GM18951 (cell line): ENCODE data around the gene KRTAP5-6.

Experiments used
- POLR2A ChIP-seq: IDR thresholded peaks from 4 replicates; pipeline ENCODE4 v1.6.1; 2011; ENCODE audit warnings: mild to moderate bottlenecking; ENCODE audit not compliant: insufficient read length, insufficient read depth; ENCODE audit errors: extremely low read depth
- in situ Hi-C: fragments of 300-500 bp; cut with MboI; formaldehyde crosslinking; loops from one replicate; pipeline ENCODE4 v1.12.0; 2022; ENCODE audit warnings: low sequenced_read_pairs, mixed read lengths, inconsistent platforms; ENCODE audit not compliant: unreplicated experiment

The KRTAP5-6 gene

DNA sequence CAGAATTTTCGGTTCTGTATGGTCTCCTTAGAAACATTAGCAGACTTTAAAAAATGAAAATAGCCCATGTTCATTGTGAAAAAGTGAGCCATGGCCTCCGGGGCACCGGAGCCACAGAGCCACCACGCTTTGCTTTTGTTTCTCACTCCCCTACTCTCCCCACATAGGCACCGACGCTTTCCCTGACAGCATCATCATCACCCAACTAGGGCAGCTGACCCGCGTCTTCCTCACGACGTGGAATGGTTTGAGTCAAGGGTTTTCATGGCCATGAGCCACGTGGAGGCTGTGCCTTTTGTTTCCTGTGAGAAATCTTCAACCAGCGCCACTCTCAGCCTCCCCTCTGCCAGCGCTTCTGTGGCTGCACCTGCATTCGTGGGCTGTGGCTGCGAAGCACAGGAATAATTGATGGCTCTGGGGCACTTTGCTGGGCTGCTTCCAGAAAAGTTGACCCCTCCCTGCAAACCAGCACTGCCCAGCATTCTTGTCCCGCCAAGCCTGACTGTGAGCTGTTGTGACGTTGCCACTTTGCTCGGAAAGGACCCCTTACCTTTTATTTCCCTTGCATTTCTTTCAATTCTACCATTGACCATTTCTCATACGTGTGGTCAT, 8.6 kb upstream of the KRTAP5-6 start:
- in situ Hi-C loops = loop anchor here (25.0 kb wide), 1 partner anchor 474 kb away; the partner anchor contains the start of genes INS and TH

DNA sequence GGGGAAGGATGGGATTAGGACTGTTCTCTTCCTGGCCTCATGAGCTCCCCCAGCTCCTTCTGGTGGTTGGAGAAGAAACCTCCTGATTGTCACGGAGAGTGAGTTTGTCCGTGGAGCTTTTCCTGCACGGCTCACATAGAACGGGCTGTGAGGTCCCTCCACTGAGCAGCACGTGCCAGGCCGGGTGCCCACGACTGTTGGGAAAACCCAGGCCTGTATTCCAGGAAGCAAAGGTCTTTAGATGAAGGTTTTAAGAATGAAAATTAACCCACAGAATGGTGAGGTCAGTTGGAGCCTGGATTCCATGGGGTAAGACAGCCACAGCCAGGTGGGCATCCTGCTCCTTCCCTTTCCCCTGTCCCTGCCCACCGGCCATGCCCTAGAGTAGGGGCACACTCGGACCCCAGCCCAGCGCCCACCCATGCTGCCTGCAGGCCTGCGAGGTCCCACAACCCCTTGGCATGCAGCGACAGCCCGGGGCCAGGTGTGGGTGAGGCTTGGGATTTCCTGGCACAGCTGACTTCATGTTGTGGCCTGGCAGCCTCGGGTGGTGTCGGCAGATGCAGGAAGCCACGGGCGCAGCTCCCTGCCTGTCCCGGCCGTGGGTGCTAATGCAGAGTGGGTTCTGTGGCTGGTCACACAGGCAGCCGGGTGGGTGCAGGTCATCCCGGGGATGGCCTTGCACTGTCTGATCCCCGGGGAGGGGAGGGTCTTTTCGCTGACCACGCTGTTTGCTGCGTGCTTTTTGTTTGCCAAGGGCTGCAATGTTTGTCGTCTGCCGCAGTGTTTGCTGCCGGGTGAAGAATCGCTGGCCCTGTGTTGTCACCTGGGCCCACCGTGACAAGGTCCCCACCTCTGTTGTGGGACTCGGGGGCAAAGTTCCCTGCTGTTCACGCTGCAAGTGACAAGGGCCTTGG, 7.5 kb upstream of the KRTAP5-6 start:
- in situ Hi-C loops = loop anchor here (10.0 to 25.0 kb wide), 2 partner anchors 125 to 473 kb away; partner anchors contain the start of genes INS and TH

DNA sequence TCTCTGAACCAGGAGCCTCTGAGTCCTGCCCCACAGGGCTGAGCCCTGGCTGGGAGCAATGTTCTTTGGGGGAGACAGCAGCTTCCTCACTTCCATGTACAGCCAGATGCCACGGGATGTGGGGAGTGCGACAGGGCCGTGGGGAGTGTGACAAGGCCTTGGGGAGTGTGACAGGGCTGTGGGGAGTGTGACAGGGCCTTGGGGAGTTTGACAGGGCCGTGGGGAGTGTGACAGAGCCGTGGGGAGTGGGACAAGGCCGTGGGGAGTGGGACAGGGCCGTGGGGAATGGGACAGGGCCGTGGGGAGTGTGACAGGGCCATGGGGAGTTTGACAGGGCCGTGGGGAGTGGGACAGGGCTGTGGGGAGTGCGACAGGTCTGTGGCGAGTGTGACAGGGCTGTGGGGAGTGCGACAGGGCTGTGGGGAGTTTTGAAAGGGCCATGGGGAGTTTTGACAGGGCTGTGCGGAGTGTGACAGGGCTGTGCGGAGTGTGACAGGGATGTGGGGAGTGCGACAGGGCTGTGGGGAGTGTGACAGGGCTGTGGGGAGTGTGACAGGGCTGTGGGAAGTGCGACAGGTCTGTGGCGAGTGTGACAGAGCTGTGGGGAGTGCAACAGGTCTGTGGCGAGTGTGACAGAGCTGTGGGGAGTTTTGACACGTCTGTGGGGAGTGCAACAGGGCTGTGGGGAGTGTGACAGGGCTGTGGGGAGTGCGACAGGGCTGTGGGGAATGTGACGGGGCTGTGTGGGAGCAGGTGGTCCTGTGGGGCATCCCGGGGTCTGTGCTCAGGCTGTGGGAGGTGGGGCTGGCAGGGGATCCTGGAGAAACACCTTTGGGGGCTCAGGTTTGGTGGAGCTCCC, 6.6 kb upstream of the KRTAP5-6 start:
- in situ Hi-C loops = loop anchor here (10.0 to 25.0 kb wide), 2 partner anchors 124 to 472 kb away; partner anchors contain the start of genes INS and TH
- TF ChIP-seq POLR2A = no peak

DNA sequence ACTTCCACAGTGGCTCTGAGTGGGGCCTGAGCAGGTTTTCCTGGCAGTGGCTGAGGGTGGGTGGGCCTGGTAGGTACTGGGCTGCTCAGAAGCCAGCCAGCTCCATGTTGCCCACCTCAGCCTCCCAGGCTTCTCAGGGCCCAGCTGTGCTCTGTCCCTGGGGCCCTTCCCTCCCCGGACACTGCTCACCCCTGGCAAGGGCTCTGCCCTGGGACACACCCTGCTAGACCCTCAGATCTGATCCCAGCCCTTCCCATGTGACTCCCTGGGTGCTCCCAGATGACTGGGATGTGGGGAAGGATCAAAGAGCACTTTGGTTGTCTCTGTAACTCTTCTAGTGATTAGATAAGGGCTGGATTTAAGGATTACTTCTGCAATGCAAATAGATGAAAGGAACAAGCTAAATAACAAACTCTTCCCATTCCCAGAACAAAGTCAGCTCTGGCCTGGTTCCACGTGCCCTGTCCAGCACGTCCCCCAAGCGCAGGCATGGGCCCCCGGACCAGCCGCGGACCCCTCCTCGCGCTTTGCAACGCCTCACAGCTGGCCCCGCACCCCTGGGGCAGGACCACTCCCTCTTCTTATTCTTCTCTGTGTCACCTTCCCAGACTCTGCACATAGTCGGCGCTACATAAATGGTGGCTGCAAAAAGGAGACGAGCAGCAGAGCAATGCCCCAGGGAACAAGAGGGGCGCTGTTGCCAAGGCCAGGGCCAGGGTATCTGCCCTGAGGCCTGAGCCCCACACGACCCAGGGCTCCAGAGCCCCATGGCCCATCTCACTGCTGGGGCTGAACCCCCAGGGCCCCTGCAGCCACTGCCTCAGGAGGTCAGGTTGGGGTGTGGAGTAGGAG, 5.7 kb upstream of the KRTAP5-6 start:
- in situ Hi-C loops = loop anchor here (10.0 to 25.0 kb wide), 2 partner anchors 124 to 471 kb away; partner anchors contain the start of genes INS and TH
- no peak for TF ChIP-seq POLR2A

DNA sequence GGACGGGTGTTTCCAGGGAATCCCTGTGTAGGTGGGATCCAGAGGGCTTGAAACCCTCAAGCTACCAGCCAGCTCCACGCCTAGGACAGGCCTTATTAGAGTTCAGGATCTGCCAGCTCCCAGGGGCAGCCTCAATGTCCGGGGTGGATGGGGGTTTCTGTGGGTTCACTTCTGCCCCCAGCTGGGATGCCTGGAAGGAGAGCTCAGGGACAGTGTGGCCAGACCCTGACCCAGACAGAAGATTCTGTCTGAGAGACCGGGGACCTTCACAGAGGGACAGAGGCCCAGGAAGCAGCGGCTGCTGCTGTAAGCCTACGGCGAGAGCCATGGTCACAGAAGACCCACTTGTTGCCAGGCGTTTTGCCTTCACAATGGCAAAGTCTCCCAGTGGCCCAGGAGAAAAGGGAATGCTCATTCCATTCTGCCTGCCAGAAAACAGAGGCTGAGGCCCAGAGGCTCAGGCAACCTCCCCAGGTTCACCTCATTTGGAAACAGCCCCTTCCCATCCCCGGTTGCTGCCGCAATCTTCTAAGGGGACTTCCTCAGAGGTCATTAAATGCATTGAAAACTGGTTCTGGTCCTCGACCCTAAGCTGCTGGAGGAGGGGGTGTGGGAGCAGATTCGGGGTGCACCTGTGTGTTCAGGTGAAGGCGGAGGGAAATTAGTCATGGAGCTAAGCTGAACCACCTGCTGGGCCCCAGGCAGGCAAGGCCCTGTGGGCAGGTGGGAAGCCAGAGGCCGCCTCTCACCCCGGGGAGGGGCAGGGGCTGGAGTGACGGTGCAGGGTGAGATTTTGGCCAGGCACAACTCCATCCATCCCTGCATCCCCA, 4.9 kb upstream of the KRTAP5-6 start:
- TF ChIP-seq POLR2A = no peak
- in situ Hi-C loops = loop anchor here (10.0 to 25.0 kb wide), 2 partner anchors 123 to 470 kb away; partner anchors contain the start of genes INS and TH

DNA sequence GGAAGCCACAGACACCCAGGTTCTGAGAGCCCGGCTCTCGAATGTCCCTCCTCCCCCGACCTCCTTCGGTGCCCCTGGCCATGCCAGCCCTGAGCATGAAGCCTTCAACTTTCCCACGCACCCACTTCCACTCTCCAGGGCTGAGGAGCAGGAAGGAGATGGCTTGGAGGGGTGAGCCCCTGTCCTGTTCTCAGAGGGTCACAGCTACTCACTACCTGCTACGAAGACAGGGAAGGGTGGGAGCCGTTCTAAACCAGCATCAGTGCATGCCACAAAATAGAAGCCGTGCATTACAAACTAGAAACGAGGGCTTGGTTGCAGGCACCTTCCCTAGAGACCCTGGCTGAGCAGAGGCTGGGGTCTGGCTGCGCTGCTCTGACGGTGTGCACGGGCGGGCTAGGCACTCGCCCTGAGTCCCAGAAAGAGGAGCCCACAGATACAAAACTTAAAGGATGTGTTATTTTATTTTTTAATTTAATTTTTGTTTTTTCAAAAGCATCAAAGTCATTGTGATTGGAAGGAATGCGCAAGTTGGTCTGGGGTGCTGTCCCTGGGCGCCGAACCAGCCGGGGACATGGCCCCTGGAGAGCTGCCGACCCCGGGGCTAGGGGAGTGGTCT, 4.2 kb upstream of the KRTAP5-6 start:
- TF ChIP-seq POLR2A = no peak
- in situ Hi-C loops = loop anchor here (10.0 to 25.0 kb wide), 2 partner anchors 122 to 469 kb away; partner anchors contain the start of genes INS and TH

DNA sequence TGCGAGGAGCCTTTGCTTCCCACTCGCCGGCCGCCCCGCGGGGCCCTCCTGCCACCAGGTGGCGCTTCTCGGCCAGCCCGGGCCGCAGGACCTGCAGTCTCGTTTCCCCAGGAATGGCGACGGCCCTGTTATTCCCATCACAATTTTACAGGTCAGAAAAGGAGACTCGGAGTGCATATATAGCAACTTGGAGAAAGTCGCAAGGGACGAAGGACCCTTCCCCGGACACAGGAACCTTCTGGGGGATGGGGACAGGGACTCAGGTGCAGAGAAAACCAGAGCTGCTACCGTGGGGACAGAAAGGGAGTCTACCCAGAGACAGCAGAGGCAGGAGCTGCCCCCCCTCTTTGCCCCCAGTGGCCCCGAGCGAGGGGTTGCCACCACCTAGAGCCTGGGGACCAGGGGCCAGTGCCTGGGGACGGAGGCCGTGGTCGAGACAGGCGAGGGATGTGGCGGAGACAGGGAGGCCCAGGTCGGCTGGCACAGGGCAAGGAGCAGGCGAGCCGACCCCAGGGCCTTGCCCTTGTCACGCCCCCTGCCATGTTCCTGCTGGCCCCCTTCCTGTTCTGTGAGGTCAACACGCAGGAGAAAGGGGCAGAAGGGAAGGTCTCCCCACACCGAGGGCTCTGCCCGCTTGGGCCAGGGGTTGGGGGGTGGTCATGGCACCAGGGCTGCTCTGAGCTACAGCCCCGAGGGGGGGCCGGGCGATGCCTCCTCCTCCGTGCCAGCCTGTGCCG, 3.5 kb upstream of the KRTAP5-6 start:
- in situ Hi-C loops = loop anchor here (10.0 to 25.0 kb wide), 2 partner anchors 121 to 469 kb away; partner anchors contain the start of genes INS and TH

DNA sequence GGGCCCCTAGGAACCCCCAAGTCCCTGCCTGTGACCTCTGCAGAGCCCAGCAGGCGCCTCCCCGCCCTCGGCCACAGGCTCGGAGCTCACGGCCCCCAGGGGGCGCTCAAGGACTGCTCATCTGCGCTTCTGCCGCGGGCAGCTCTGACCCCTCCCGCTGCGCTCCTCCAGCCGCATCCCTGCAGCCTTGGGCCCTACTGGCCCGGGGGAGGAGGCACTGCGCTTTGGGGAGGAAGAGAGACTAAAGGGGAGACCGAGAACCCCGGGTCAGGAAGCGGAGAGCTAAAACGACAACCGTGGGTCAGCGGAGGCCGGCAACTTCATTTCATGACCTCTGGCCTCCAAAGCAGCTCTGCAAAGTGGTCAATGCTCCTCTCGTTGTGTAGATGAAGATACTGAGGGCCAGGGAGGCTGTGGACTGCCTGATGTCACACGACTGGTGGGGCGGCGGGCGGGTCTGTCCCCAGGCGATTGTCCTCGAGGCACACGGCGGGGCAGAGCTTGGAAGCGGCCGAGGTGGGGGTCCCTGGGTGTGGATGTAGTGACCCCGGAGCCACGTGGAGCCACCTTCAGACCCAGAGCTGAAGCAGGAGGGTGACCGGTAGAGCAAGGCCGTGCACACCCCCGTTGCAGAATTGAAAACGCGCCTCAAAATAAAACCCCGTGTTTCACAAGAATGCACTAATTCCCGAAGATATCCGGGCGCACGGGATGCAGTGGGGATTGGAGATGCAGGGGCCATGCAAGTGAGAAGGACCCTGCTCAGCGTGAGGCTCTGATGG, 2.7 kb upstream of the KRTAP5-6 start:
- no peak for TF ChIP-seq POLR2A
- in situ Hi-C loops = loop anchor here (10.0 to 25.0 kb wide), 2 partner anchors 121 to 468 kb away; partner anchors contain the start of genes INS and TH

More for the DNA sequence above, 3.5 kb upstream of the KRTAP5-6 start:
- TF ChIP-seq POLR2A = no peak

DNA sequence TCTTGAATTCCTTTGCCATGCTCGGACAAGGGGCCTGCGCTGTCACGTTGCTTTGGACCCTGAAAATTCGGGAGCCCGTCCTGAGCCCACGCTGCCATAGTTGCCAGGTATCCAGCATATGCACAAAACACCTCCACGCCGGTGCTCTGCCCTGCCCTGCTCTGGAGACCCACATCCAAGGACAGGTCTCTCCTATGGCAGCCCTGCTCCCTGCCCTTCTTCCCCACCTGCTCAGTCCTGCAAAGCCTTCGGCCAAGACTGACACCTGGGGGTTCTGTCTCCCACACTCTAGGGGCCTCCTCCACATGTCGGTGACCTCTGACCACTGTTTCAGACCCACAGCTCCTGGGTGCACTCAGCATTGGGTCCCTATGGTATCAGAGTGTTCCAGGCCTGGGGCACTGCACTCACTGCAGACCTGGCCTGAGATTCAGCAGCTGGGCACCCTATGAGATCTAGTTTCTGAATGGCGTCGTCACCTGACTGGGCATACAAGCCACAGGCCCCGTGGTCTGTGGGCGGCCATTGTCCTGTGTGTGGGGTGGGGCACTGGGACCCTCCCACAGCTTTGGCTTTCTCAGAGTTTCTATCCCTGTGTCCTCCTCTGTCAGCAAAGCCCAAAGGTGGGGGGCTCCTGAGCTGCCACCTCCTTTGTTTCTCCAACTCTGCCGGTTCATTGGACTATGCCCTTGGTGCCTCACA, 2.0 kb upstream of the KRTAP5-6 start:
- in situ Hi-C loops = loop anchor here (10.0 to 25.0 kb wide), 2 partner anchors 120 to 467 kb away; partner anchors contain the start of genes INS and TH
- TF ChIP-seq POLR2A = no peak
